Measurements from ENCODE around the gene MED15. TPM values are rescaled to one million over a fixed set of nuclear protein-coding genes. Genes with fewer than 3 reads are reported as not detected.

Gene MED15
- total RNA-seq, 1 donor from 2014 or later = 51.9 TPM

- no peak overlapping the region for H3K4me3 ChIP-seq (ENCODE audit: low read depth, low read length)
- TF ChIP-seq, protein P1, sequence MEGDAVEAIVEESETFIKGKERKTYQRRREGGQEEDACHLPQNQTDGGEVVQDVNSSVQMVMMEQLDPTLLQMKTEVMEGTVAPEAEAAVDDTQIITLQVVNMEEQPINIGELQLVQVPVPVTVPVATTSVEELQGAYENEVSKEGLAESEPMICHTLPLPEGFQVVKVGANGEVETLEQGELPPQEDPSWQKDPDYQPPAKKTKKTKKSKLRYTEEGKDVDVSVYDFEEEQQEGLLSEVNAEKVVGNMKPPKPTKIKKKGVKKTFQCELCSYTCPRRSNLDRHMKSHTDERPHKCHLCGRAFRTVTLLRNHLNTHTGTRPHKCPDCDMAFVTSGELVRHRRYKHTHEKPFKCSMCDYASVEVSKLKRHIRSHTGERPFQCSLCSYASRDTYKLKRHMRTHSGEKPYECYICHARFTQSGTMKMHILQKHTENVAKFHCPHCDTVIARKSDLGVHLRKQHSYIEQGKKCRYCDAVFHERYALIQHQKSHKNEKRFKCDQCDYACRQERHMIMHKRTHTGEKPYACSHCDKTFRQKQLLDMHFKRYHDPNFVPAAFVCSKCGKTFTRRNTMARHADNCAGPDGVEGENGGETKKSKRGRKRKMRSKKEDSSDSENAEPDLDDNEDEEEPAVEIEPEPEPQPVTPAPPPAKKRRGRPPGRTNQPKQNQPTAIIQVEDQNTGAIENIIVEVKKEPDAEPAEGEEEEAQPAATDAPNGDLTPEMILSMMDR (conservative IDR thresholded peaks at IDR 0.05; ENCODE audit: low read depth, low read length) = no peak
- no peak for DNase-seq (ENCODE audit: low read depth)
These were observed 21.2 kb upstream of the MED15 start for GRCh38 chr22:20486229-20486628.

DNA sequence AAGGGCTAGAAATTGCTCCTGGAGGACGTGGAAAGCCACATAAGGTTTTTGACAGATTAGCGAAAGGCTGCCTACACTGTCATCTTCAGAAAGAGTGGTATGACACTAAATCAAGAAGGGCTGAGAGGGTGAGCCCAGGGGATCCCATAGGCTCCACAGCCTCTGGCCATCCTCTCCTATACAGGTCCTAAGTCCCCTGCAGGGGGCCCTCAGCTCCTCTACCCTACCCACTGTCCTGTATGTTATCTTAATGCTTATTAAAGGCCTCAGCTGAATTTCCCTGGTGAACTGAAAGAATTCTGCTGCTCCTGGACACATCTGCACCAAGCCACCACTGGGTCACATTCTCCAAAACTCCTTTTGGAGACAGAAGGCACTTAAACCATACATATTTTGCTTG, 19.7 kb upstream of the MED15 start:
- TF ChIP-seq, protein P1 (conservative IDR thresholded peaks at IDR 0.05; ENCODE audit: low read depth, low read length) = no peak
- DNase-seq (ENCODE audit: low read depth) = no peak
- H3K4me3 ChIP-seq (ENCODE audit: low read depth, low read length) = no peak overlapping the region

GRCh38 chr22:20488946-20489345, 18.5 kb upstream of the MED15 start:
- TF ChIP-seq, protein P1 (conservative IDR thresholded peaks at IDR 0.05; ENCODE audit: low read depth, low read length) = no peak
- no peak overlapping the region for H3K4me3 ChIP-seq (ENCODE audit: low read depth, low read length)
- DNase-seq (ENCODE audit: low read depth) = no peak

GRCh38 chr22:20490183-20490940, 17.0 kb upstream of the MED15 start:
- no peak for DNase-seq (ENCODE audit: low read depth)
- no peak overlapping the region for H3K4me3 ChIP-seq (ENCODE audit: low read depth, low read length)
- TF ChIP-seq, protein P1 (conservative IDR thresholded peaks at IDR 0.05; ENCODE audit: low read depth, low read length) = no peak

GRCh38 chr22:20490941-20491307, 16.5 kb upstream of the MED15 start:
- TF ChIP-seq, protein P1 (conservative IDR thresholded peaks at IDR 0.05; ENCODE audit: low read depth, low read length) = no peak
- DNase-seq (ENCODE audit: low read depth) = no peak
- H3K4me3 ChIP-seq (ENCODE audit: low read depth, low read length) = no peak overlapping the region

DNA sequence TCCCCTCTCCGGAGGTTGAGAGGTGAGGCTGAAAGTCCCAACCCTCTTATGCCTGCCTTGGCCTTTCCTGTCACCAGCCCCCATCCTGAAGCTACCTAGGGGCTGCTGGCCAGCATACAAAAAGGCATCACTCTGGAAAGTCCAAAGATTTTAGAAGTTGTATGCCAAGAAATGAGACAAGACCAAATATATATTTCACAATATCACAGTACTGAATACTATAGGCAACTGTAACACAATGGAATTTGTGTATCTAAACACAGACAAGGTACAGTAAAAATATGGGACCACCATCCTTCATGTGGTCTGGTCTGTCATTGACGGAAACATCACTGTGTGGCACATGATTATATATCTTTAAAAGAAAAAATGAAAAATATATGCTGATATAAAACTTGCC, 16.1 kb upstream of the MED15 start:
- TF ChIP-seq, protein P1 (conservative IDR thresholded peaks at IDR 0.05; ENCODE audit: low read depth, low read length) = no peak
- no peak overlapping the region for H3K4me3 ChIP-seq (ENCODE audit: low read depth, low read length)
- no peak for DNase-seq (ENCODE audit: low read depth)
